Activated naive CD4-positive, alpha-beta T cell treated with anti-CD3 and anti-CD28 coated beads, Interleukin-2, amount 50 U/mL, for 72 hours (primary cell): Measurements from ENCODE around the gene PADI3. TPM values are rescaled to one million over a fixed set of nuclear protein-coding genes. Genes with fewer than 3 reads are reported as not detected.

Experiments
- ATAC-seq, 2 donors: fragments of 150-1000 bp; cut with Tn5 transposase; 2 replicates each; pipeline ENCODE4 v1.10.0; 2021; ENCODE audit warnings: mild to moderate bottlenecking in 2 of 2, moderate library complexity in 2 of 2
- DNase-seq, 2 donors: peaks; one replicate each; pipeline ENCODE4 v3.0.0; 2021 to 2022; ENCODE audit warnings: low spot score in 2 of 2
- H3K27ac Mint-ChIP-seq, 2 donors: one replicate each; pipeline ENCODE4 v1.8.0; 2022; ENCODE audit warnings: mild to moderate bottlenecking in 2 of 2, mixed read lengths in 2 of 2
- H3K36me3 Mint-ChIP-seq, 2 donors: one replicate each; pipeline ENCODE4 v1.8.0; 2022; ENCODE audit warnings: mixed read lengths in 2 of 2
- H3K9me3 Mint-ChIP-seq, 2 donors: one replicate each; pipeline ENCODE4 v1.8.0; 2022; ENCODE audit warnings: mixed read lengths in 2 of 2
- total RNA-seq, 2 donors: library from RNA; stranded (reverse); gene quantifications; one replicate each; pipeline ENCODE4 v1.2.3, GENCODE V29; 2022

PADI3 gene, protein sequence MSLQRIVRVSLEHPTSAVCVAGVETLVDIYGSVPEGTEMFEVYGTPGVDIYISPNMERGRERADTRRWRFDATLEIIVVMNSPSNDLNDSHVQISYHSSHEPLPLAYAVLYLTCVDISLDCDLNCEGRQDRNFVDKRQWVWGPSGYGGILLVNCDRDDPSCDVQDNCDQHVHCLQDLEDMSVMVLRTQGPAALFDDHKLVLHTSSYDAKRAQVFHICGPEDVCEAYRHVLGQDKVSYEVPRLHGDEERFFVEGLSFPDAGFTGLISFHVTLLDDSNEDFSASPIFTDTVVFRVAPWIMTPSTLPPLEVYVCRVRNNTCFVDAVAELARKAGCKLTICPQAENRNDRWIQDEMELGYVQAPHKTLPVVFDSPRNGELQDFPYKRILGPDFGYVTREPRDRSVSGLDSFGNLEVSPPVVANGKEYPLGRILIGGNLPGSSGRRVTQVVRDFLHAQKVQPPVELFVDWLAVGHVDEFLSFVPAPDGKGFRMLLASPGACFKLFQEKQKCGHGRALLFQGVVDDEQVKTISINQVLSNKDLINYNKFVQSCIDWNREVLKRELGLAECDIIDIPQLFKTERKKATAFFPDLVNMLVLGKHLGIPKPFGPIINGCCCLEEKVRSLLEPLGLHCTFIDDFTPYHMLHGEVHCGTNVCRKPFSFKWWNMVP
- not detected for total RNA-seq

DNA sequence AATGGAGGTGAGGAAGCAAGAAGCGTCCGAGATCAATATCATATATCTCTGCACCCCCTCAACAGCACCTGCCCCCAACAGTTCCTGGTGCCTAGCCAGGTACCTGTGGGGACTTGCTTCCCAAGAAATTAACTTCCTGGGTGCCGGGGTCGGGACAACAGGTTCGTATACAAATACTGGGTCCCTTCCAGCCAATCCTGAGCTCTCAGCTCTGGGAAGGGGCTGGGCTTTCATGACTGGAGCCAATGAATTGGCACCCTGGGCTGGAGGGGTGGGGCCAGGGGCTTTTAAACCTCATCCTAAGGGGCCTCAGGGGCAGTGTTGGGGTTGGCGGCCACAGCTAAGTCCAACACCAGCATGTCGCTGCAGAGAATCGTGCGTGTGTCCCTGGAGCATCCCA is at the start of gene PADI3:
Gene PADI3 (plus strand): TSS at position 318 of the 400 bp plus-strand sequence. CDS start 40 bp downstream, at position 358.
- DNase-seq (no peak), ATAC-seq (no peak)
- no peaks in the 10 kb centered on the region for H3K36me3 Mint-ChIP-seq
- no peak within 1 kb of the TSS for H3K27ac Mint-ChIP-seq
- H3K9me3 Mint-ChIP-seq: no peaks in the 10 kb centered on the region

DNA sequence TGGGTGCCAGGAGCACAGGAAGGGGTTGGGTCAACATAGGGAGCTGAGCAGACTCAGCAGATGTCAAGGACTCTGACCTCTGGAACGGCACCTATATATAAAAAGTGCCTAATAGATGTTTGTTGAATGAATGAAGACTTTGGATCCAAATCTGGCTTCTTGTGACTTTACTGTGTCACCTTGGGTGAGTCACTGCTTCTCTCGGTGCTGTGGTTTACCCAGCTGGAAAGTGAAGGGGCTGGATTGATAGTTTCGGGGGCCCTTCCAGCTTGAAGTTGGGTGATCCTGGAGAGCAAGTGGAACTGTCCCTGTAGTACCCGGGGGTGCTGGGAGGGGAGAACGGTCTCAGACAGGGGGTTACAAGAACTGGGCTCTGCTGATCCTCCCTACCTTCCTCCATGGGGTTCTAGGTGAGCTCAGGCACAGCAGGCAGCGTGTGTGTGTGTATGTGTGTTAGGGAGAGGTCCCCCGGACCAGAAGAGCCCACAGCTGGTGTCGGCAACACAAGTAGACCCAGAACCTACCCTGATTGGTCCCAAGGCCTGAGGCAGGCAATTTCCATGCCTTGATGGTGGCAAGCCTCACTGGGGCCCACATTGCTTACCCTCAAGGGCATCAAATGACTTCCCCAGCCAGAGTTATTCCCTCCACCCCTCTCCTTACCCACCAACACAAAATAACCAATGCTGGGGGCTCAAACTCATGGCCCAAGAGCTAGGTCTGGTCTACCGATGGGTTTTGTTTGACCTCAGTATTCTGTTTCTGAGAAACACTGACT is 49.4 kb upstream of the PADI3 start:
- DNase-seq (peak in 1 of 2 donors; percentile 41), ATAC-seq (peak; percentile 31 to 49)
- H3K27ac Mint-ChIP-seq: no peak overlapping the region
- no peaks in the 10 kb centered on the region for H3K36me3 Mint-ChIP-seq
- peaks cover 0 to 5% of the 10 kb centered on the region in 2 donors for H3K9me3 Mint-ChIP-seq

DNA sequence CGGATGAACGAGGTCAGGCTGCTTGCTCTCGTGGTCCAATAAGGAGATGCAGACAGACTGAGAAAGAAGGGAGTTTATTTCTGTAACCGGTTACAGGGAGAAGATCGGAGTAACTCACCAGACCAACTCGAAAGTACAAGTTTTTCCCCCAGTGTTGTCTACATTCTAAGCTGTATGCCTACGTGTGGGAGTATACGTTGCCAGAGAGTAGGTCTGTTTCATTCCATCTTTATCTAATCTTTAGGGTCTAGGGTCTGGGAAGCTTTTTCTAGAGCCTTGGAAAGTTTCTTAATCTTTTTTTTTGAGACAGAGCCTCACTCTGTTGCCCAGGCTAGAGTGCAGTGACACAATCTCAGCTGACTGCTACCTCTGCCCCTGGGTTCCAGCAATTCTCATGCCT is 48.7 kb upstream of the PADI3 start:
- no peak for DNase-seq
- H3K9me3 Mint-ChIP-seq: peaks cover 0 to 5% of the 10 kb centered on the region in 2 donors
- H3K36me3 Mint-ChIP-seq: no peaks in the 10 kb centered on the region
- no peak overlapping the region for H3K27ac Mint-ChIP-seq
- ATAC-seq: no peak

DNA sequence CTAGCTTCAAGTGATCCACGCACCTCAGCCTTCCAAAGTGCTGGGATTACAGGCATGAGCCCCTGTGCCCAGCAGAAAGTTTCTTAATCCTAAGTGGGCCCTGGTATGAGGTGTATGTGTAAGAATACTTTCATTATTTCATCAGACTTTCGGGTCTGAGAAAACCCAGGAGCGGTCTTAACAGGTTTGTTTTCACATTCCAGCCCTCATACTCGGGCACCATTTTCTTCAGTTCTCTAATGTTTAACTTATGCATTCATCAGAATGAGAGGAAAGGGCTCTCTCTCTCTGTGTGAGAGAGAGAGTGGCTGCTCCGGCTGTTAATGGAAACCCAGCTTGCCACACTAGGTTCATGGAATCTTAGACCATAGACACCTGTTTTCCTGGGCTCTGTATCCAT is 48.1 kb upstream of the PADI3 start:
- Mint-ChIP-seq H3K9me3 (peaks cover 0 to 5% of the 10 kb centered on the region in 2 donors), H3K27ac (peak overlapping the region in 1 of 2 donors; percentile 1), H3K36me3 (no peaks in the 10 kb centered on the region)
- DNase-seq (no peak), ATAC-seq (peak in 1 of 2 donors; percentile 5)

DNA sequence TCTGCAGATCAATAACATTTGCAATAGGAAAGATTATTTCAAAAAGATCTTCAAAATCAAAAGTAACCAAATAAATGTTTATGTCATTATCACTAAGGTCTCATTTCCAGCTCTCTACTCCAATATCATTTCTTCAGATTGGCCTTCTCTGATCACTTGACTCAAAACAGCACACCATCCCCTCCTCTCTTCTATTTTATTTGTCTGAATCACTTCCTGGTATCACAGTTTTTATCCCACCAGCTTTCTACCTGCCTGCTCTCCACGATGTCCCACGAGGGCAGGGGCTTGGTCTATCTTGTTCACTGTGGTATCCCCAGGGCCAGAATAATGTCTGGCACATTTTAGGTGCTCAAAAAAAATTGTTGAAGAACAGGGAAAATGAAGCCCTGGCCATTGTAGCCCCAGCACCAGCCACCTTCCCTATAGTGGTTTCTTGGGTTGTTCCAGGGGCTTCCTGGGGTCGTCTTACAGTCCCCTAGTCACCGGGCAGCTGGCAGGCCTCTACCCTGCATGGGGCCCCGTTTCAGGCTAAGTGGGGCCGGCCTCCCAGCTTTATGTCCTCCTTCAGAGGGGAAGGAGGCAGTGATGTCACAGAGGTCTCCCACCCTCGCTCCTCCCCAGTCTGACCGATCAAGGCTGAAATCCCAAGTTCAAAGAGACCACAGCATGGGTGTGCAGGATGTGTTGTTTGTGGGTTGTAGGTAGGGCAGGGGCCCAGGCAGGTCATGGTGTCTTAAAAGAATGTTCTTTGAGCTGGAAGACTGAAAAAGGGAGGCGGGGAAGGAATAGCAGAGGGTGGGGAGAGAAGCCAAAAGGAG is 47.5 kb upstream of the PADI3 start:
- Mint-ChIP-seq H3K9me3 (peaks cover 0 to 5% of the 10 kb centered on the region in 2 donors), H3K27ac (peak overlapping the region in 1 of 2 donors; percentile 37), H3K36me3 (no peaks in the 10 kb centered on the region)
- DNase-seq (peak; percentile 27 to 51), ATAC-seq (peak; percentile 76 to 80)

DNA sequence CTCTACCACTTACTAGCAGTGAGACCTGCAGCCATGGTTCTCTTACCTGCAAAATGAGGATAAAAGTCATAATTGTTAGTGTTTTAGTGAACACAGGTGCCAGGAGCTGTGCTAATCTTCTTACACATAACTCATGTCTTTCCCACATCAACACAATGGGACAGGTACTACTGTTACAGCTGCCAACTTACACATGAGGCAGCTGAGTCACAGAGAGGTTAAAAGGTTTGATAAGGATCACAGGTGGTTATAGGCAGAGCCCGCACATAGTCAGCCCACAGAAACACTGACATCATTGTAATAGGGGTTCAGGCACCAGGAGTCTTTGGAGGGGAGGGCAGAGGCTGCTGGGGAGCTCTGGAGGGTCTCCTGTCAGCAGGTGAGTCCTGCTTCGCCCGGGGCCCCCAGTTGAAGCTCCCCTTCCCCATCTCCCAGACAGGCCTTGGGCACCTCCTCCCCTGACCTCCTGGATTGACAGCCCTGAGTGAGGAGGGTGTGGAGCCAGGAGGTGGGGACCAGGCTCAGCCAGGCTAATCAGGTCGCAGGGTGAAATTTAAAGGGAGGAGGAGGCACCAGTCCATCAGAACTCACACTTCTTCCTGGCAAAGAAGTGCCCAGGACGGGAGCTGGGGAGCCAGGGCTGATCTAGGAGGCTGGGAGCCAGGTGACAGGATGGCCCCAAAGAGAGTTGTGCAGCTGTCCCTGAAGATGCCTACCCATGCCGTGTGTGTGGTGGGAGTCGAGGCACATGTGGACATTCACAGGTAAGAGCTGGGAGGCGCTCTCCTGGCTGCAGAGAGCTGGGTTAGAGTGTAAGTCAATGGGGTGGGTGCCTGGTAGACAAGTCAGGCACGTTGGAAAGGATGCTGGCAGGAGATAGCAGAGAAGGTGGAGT is 44.1 kb upstream of the PADI3 start, which contains the start of gene PADI1:
Gene PADI1 (plus strand): TSS at position 583 of the 895 bp plus-strand sequence. CDS start 90 bp downstream, at position 673.
- no peaks in the 10 kb centered on the region for H3K36me3 Mint-ChIP-seq
- H3K27ac Mint-ChIP-seq: peak within 1 kb of the TSS in 1 of 2 donors; percentile 11
- no peak for ATAC-seq
- no peak for DNase-seq
- peaks cover 0 to 5% of the 10 kb centered on the region in 2 donors for H3K9me3 Mint-ChIP-seq

DNA sequence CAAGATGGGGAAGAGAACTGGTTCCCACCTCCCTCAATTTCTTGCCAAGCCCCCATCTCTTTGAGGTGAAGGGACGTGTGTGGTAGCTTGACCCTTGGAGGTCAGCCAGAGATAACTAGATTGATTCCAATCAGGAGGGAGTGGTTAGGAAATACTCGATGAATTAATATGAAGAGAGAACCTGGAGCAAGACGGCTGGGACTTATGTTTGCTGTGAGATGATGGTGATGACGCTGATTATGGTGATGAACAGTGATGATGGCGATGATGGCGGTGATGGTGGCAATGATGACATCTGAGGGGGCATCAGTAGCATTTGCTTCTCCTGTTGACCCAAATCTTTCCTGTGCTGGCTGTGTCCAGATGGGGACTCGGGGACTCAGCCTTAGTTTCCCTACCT is 43.2 kb upstream of the PADI3 start:
- DNase-seq (no peak), ATAC-seq (no peak)
- peaks cover 0 to 5% of the 10 kb centered on the region in 2 donors for H3K9me3 Mint-ChIP-seq
- H3K27ac Mint-ChIP-seq: no peak overlapping the region
- H3K36me3 Mint-ChIP-seq: no peaks in the 10 kb centered on the region

DNA sequence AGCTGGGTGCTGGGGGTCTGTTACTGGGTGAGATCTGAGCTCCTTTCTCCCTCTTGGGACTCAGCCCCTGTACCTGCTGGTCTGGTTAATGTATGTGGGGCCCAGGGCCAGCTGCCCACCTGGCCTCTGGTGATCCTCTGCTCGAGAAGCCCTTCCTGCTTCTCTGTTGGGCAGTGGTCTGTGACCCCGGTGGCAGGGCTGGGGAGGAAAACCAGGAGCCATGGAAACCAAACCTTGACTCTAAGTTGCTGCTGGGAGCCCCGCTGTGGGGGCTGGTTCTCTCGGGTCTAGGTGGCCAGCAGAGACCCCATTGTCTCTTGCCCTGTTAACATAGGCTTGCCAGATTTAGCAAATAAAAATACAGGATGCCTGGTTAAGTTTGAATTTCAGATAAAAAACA is 42.7 kb upstream of the PADI3 start:
- DNase-seq (no peak), ATAC-seq (no peak)
- H3K9me3 Mint-ChIP-seq: peaks cover 0 to 5% of the 10 kb centered on the region in 2 donors
- no peak overlapping the region for H3K27ac Mint-ChIP-seq
- H3K36me3 Mint-ChIP-seq: no peaks in the 10 kb centered on the region

DNA sequence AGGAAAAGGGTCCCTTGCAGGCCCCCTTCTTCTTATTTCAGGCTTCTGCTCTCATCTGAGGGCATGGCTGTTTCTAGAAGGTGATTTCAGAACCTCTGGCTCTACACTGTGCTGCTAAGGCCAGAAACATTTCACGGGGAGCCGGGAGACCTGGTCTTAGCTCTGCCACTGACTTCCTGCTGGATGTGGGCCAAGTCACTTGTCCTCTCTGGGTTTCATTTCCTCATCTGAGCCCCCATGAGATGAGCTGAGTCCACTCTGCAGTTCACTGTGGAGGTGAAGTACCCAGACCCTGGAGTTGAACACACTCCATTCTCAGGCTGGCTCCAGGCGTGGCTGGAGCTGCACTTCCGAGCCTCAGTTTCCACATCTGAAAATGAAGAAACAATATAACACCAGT is 41.9 kb upstream of the PADI3 start:
- ATAC-seq (no peak), DNase-seq (no peak)
- H3K27ac Mint-ChIP-seq: no peak overlapping the region
- no peaks in the 10 kb centered on the region for H3K36me3 Mint-ChIP-seq
- peaks cover 0 to 5% of the 10 kb centered on the region in 2 donors for H3K9me3 Mint-ChIP-seq

DNA sequence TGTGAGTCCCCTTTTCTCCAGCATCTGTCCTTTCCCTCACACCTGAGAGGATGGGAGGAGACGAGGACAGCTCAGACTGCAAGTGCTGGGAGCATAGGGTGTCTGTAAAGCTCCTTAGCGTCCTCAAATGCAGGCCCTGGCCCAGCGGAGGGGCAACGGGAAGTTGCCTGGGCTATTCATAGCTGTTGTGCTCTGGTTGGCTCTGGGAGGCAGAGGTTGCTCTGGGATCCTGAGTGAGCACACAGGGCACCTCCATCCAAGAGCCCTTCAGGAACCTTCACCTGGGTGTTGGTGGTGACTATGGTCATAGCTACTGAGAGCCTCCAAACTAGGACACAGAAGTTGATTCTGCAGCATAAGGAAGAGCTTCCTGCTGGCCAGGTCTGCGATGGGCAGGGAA is 41.4 kb upstream of the PADI3 start:
- DNase-seq: no peak
- Mint-ChIP-seq H3K9me3 (peaks cover 0 to 5% of the 10 kb centered on the region in 2 donors), H3K36me3 (no peaks in the 10 kb centered on the region), H3K27ac (peak overlapping the region in 1 of 2 donors; percentile 23)
- ATAC-seq: peak; percentile 13 to 21

DNA sequence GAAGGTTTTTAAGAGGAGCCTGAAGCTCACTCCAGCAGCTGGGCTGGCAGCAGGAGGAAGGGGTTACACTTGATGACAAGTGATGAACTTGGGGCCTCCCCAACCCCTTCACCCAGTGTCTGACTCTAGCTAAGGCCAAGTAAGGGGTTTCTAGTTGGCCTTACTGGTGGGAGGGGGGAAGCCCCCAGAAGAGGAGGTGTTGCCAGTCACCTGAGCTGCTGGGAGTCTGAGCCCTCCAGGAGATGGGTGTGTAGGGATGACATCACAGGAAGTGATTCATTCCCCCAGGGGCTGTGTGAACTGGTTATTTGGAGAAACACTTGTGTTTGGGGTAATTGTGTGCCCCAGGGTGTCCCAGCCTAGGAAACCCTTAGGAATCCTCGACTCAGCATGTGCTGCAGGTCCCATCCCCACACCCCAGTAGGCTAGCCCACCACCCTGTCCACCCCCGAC is 40.9 kb upstream of the PADI3 start:
- H3K9me3 Mint-ChIP-seq: peaks cover 0 to 1% of the 10 kb centered on the region in 2 donors
- no peaks in the 10 kb centered on the region for H3K36me3 Mint-ChIP-seq
- DNase-seq: peak; percentile 56 to 83
- peak; percentile 95 to 97 for ATAC-seq
- H3K27ac Mint-ChIP-seq: peak overlapping the region in 1 of 2 donors; percentile 23

DNA sequence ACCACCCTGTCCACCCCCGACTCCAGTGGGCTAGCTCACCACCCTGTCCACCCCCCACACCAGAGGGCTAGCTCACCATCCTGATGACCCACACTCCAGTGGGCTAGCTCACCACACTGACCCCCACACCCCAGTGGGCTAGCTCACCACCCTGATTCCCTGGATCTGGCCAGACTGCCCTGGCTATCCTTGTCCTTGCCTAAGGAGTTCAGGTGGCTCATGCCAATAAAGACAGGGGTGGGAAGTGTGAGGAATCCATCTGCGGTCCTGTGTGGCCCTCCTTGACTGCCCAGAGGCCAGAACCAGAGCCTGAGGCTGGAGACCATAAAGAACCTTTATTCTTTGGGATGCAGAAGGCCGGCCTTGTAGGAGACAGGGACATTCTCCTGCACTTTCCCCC is 40.4 kb upstream of the PADI3 start:
- no peaks in the 10 kb centered on the region for H3K9me3 Mint-ChIP-seq

DNA sequence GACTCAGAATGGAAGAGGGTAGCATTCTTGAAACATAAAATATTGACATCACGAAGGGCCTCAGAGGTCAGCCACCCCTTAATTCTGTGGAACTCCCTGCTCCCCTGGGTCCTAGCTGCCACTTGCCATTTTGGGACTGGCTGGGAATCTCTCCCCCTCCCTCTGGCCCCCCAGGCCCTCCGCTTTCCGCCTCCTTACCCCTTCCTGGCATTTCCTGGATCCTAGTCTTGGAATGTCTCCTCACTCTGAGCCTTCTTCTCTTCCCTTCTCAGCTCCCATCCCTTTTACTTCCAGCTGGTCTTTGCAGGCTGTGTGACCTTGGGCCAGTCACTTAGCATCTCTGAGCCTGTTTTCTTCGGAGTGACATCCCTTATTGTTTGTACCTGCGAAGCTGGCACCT is 39.5 kb upstream of the PADI3 start:
- DNase-seq: no peak
- no peaks in the 10 kb centered on the region for H3K9me3 Mint-ChIP-seq
- no peaks in the 10 kb centered on the region for H3K36me3 Mint-ChIP-seq
- ATAC-seq: no peak
- no peak overlapping the region for H3K27ac Mint-ChIP-seq

More for the DNA sequence above, 40.4 kb upstream of the PADI3 start:
- ATAC-seq (no peak), DNase-seq (no peak)
- H3K27ac Mint-ChIP-seq: no peak overlapping the region
- H3K36me3 Mint-ChIP-seq: no peaks in the 10 kb centered on the region

DNA sequence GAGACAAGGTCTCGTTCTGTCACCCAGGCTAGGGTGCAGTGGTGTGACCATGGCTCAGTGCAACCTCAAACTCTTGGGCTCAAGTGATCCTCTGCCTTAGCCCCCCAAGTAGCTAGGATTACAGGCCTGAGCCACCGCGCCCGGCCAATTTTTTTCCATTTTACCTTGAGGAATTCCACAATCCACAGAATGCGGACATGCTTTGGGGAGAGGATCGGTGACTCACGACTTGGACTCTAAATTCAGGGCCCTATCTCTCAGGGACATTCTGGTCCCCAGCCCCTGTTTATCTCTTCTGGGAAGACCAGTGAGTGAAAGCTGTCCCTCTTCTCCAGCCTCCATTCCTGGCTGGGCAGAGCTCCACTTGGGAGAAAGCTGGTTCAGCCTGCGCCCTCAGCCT is 38.7 kb upstream of the PADI3 start:
- Mint-ChIP-seq H3K36me3 (no peaks in the 10 kb centered on the region), H3K9me3 (no peaks in the 10 kb centered on the region), H3K27ac (no peak overlapping the region)
- ATAC-seq: no peak
- no peak for DNase-seq

DNA sequence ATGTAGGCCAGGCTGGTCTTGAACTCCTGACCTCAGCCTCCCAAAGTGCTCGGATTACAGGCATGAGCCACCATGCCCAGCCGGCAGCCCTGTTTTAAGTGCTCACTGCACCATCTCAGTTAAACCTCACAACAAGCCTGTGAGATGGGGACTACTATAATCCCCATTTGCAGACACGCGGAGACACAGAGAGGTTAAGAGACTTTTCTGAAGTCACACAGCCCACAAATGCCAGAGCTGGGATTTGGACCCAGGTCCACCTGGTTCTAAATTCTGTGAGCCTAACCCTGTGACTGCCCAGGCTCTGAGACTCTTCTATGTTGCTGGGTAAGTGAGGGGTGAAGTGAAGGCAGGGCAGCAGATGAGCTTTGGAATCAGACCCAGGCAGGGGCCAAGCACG is 37.5 kb upstream of the PADI3 start:
- no peaks in the 10 kb centered on the region for H3K9me3 Mint-ChIP-seq
- H3K27ac Mint-ChIP-seq: no peak overlapping the region
- ATAC-seq: no peak
- no peaks in the 10 kb centered on the region for H3K36me3 Mint-ChIP-seq
- no peak for DNase-seq
